ENCODE data around the gene ANK3.

DNA sequence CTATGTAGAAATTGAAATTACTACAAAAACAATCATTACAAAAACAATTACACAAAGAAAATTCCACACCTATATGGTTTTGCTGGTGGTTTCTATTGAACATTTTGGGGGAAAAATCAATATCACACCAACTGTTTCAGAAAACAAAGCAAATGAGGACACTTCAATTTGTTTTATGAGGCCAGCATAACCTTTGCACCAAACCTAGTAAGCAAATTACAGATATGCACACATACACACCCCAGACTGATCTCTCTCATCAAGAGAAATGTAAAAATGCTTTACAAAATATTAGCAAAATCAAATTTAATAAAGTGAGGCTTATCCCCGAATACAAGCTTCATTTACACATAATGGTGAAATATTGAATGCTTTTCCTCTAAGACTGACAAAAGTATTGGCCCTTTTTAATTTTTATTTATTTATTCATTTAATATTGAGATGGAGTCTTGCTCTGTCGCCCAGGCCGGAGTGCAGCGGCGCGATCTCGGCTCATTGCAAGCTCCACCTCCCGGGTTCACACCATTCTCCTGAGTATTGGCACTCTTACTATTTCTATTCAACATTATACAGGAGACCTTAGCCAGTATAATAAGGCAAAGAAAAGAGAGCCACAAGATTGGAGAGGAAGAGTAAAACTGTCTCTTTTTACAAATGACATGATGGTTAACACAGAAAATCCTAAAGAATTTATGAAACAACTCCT is 13.6 kb upstream of the ANK3 start:
- TF ChIP-seq SIN3A (IDR thresholded peaks at IDR 0.05; ENCODE audit: borderline replicate concordance, insufficient read depth, low read length) (no peak), POLR2AphosphoS5 (IDR thresholded peaks at IDR 0.05; ENCODE audit: low read depth, low read length) (no peak)
- TF ChIP-seq, protein P1, sequence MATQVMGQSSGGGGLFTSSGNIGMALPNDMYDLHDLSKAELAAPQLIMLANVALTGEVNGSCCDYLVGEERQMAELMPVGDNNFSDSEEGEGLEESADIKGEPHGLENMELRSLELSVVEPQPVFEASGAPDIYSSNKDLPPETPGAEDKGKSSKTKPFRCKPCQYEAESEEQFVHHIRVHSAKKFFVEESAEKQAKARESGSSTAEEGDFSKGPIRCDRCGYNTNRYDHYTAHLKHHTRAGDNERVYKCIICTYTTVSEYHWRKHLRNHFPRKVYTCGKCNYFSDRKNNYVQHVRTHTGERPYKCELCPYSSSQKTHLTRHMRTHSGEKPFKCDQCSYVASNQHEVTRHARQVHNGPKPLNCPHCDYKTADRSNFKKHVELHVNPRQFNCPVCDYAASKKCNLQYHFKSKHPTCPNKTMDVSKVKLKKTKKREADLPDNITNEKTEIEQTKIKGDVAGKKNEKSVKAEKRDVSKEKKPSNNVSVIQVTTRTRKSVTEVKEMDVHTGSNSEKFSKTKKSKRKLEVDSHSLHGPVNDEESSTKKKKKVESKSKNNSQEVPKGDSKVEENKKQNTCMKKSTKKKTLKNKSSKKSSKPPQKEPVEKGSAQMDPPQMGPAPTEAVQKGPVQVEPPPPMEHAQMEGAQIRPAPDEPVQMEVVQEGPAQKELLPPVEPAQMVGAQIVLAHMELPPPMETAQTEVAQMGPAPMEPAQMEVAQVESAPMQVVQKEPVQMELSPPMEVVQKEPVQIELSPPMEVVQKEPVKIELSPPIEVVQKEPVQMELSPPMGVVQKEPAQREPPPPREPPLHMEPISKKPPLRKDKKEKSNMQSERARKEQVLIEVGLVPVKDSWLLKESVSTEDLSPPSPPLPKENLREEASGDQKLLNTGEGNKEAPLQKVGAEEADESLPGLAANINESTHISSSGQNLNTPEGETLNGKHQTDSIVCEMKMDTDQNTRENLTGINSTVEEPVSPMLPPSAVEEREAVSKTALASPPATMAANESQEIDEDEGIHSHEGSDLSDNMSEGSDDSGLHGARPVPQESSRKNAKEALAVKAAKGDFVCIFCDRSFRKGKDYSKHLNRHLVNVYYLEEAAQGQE (IDR thresholded peaks at IDR 0.05; ENCODE audit: insufficient read depth in 1 of 2, low read depth in 2 of 2, low read length in 2 of 2), result no peak
